H1 (cell line): ENCODE results near the gene TSPAN4. TPM values are rescaled to one million over a fixed set of nuclear protein-coding genes. Genes with fewer than 3 reads are reported as not detected.
A peak's percentile ranks its signal among the peaks of the same experiment; 100 is the strongest.

Source experiments
- CTCF ChIA-PET: fragments of 300-600 bp; sonication (Branson Sonifier 250); formaldehyde crosslinking; loops from one replicate; lab custom pipeline; 2021; ENCODE audit not compliant: partially characterized antibody; lab: Charles Lee
- POLR2A ChIA-PET: fragments of 300-600 bp; sonication (Branson Sonifier 250); formaldehyde crosslinking; loops from one replicate; lab custom pipeline; 2021; ENCODE audit warnings: inconsistent platforms; ENCODE audit not compliant: partially characterized antibody; lab: Charles Lee
- DNase-seq, 2 experiments: peaks; one replicate each; pipeline versions ENCODE4 v3.0.0 to v3.0.0-alpha.2; 2010 to 2022; ENCODE audit warnings: low spot score in 2 of 2, low read depth in 1 of 2, mixed read lengths in 1 of 2
- FAIRE-seq: peaks from 2 replicates; lab custom pipeline; 2011; peaks lifted over from hg19 to GRCh38; lab: Jason Lieb, UNC
- H2AFZ ChIP-seq: 2 replicates; pipeline ENCODE4 v1.8.1; 2012; ENCODE audit warnings: low read length, inconsistent platforms
- H2AK5ac ChIP-seq: 2 replicates; pipeline ENCODE4 v1.6.1; 2013; ENCODE audit warnings: low read depth, low read length
- H2BK120ac ChIP-seq: replicated peaks from 2 replicates; pipeline ENCODE3; 2013; ENCODE audit warnings: low read depth, low read length, inconsistent platforms
- H2BK12ac ChIP-seq: 2 replicates; pipeline ENCODE4 v1.6.1; 2013; ENCODE audit warnings: low read depth, low read length
- H2BK15ac ChIP-seq: 2 replicates; pipeline ENCODE4 v1.6.1; 2013; ENCODE audit warnings: low read length
- H2BK20ac ChIP-seq: 2 replicates; pipeline ENCODE4 v1.6.1; 2013; ENCODE audit warnings: low read length
- H2BK5ac ChIP-seq: 2 replicates; pipeline ENCODE4 v1.6.1; 2013; ENCODE audit warnings: low read depth, low read length
- H3K14ac ChIP-seq: 2 replicates; pipeline ENCODE4 v1.6.1; 2013; ENCODE audit warnings: inconsistent platforms; ENCODE audit not compliant: insufficient read length
- H3K18ac ChIP-seq: 2 replicates; pipeline ENCODE4 v1.6.1; 2013; ENCODE audit warnings: low read length; ENCODE audit errors: extremely low read depth
- H3K23ac ChIP-seq: 2 replicates; pipeline ENCODE4 v1.6.1; 2013; ENCODE audit warnings: inconsistent platforms; ENCODE audit not compliant: insufficient read length
- H3K23me2 ChIP-seq: 2 replicates; pipeline ENCODE4 v1.6.1; 2013; ENCODE audit warnings: low read depth, low read length
- H3K27ac ChIP-seq: 2 replicates; pipeline ENCODE4 v1.6.1; 2011; ENCODE audit warnings: low read depth, low read length, inconsistent platforms
- H3K27me3 ChIP-seq, 4 experiments: replicated peaks in 1 of 4; 1 replicate in 1 of 4; 2 replicates in 3 of 4; pipeline versions ENCODE4 v1.6.1 to v1.8.1; 2011 to 2013; ENCODE audit warnings: low read length in 3 of 4, mild to moderate bottlenecking in 3 of 4, inconsistent platforms in 2 of 4, mixed read lengths in 2 of 4, moderate library complexity in 1 of 4; ENCODE audit not compliant: control insufficient read depth in 3 of 4, insufficient read depth in 3 of 4; ENCODE audit errors: extremely low read depth in 1 of 4
- H3K36me3 ChIP-seq, 4 experiments: 2 replicates each; pipeline versions ENCODE4 v1.6.1 to v1.8.1; 2011 to 2013; ENCODE audit warnings: mild to moderate bottlenecking in 4 of 4, low read length in 3 of 4, moderate library complexity in 2 of 4, control low read depth in 1 of 4, inconsistent platforms in 1 of 4; ENCODE audit not compliant: insufficient read depth in 4 of 4, control insufficient read depth in 2 of 4
- H3K4ac ChIP-seq: replicated peaks from 2 replicates; pipeline ENCODE3; 2013; ENCODE audit warnings: low read length, low read depth, mixed read lengths, inconsistent platforms; ENCODE audit not compliant: insufficient read length
- H3K4me1 ChIP-seq, 4 experiments: replicated peaks in 1 of 4; 1 replicate in 1 of 4; 2 replicates in 3 of 4; pipeline versions ENCODE4 v1.6.1 to v1.8.1; 2011 to 2013; ENCODE audit warnings: low read length in 3 of 4, inconsistent platforms in 2 of 4, mixed read lengths in 1 of 4; ENCODE audit not compliant: insufficient read depth in 4 of 4, control insufficient read depth in 3 of 4
- H3K4me2 ChIP-seq, 2 experiments: 2 replicates each; pipeline versions ENCODE4 v1.6.1 to v1.8.1; 2011 to 2013; ENCODE audit warnings: low read depth in 2 of 2, low read length in 2 of 2, control low read depth in 1 of 2, inconsistent platforms in 1 of 2, mild to moderate bottlenecking in 1 of 2; ENCODE audit not compliant: insufficient read depth in 1 of 2
- H3K4me3 ChIP-seq, 4 experiments: fragments of 200-600, 300-600 bp in 1 of 4; sonication (generic), shearing (Covaris generic), sonication (Bioruptor Twin) in 1 of 4; 2 replicates each; pipeline versions ENCODE4 v1.5.1 to v1.8.1; 2011 to 2016; ENCODE audit warnings: low read length in 4 of 4, low read depth in 3 of 4, control low read depth in 2 of 4, inconsistent platforms in 2 of 4, mild to moderate bottlenecking in 2 of 4, mixed read lengths in 1 of 4, moderate library complexity in 1 of 4; ENCODE audit not compliant: insufficient read depth in 2 of 4; ENCODE audit errors: extremely low read depth in 1 of 4
- H3K56ac ChIP-seq: replicated peaks from 2 replicates; pipeline ENCODE3; 2013; ENCODE audit warnings: low read depth, mild to moderate bottlenecking, mixed read lengths, low read length, inconsistent platforms; ENCODE audit not compliant: insufficient read length
- H3K79me1 ChIP-seq: 2 replicates; pipeline ENCODE4 v1.6.1; 2013; ENCODE audit warnings: low read depth, low read length, control low read depth
- H3K79me2 ChIP-seq, 2 experiments: 2 replicates each; pipeline versions ENCODE4 v1.6.1 to v1.8.1; 2012 to 2013; ENCODE audit warnings: low read length in 2 of 2, mild to moderate bottlenecking in 2 of 2, inconsistent platforms in 1 of 2; ENCODE audit not compliant: insufficient read depth in 2 of 2, control insufficient read depth in 1 of 2
- H3K9ac ChIP-seq, 4 experiments: replicated peaks in 1 of 4; 1 replicate in 1 of 4; 2 replicates in 3 of 4; pipeline versions ENCODE4 v1.6.1 to v1.8.1; 2011 to 2013; ENCODE audit warnings: low read depth in 3 of 4, low read length in 3 of 4, control low read depth in 2 of 4, mild to moderate bottlenecking in 2 of 4, moderate library complexity in 2 of 4, inconsistent platforms in 1 of 4; ENCODE audit errors: extremely low read depth in 1 of 4
- H3K9me3 ChIP-seq, 2 experiments: 2 replicates each; pipeline versions ENCODE4 v1.6.1 to v1.8.1; 2012 to 2013; ENCODE audit warnings: mild to moderate bottlenecking in 2 of 2, moderate library complexity in 2 of 2, control low read depth in 1 of 2, inconsistent platforms in 1 of 2, low read depth in 1 of 2, low read length in 1 of 2, mixed read lengths in 1 of 2; ENCODE audit not compliant: insufficient read depth in 2 of 2
- H4K20me1 ChIP-seq, 2 experiments: replicated peaks in 1 of 2; 2 replicates each; pipeline versions ENCODE3 to v1.8.1; 2011 to 2013; ENCODE audit warnings: inconsistent platforms in 2 of 2, low read length in 2 of 2, mild to moderate bottlenecking in 1 of 2; ENCODE audit not compliant: insufficient read depth in 2 of 2, control insufficient read depth in 1 of 2
- H4K5ac ChIP-seq: 2 replicates; pipeline ENCODE4 v1.6.1; 2013; ENCODE audit warnings: low read length, low read depth, mixed read lengths, inconsistent platforms; ENCODE audit not compliant: insufficient read length
- H4K8ac ChIP-seq: 2 replicates; pipeline ENCODE4 v1.8.0; 2013; ENCODE audit warnings: mild to moderate bottlenecking, moderate library complexity, low read length, inconsistent platforms; ENCODE audit not compliant: insufficient read depth; ENCODE audit errors: extremely low read depth
- H4K91ac ChIP-seq: replicated peaks from 2 replicates; pipeline ENCODE3; 2013; ENCODE audit warnings: low read length, mixed read lengths, inconsistent platforms; ENCODE audit not compliant: insufficient read length
- GABPA ChIP-seq: IDR thresholded peaks from 2 replicates; pipeline ENCODE4 v1.6.1; 2011; ENCODE audit warnings: mild to moderate bottlenecking, low read length, moderate library complexity, borderline replicate concordance; ENCODE audit not compliant: insufficient read depth
- POLR2A ChIP-seq, 2 experiments: IDR thresholded peaks; 1 replicate in 1 of 2; 2 replicates in 1 of 2; pipeline ENCODE4 v1.6.1; 2011; ENCODE audit warnings: low read depth in 2 of 2, low read length in 2 of 2, mild to moderate bottlenecking in 2 of 2; ENCODE audit errors: control extremely low read depth in 1 of 2
- POLR2AphosphoS5 ChIP-seq: IDR thresholded peaks from 2 replicates; pipeline ENCODE4 v1.6.1; 2011; ENCODE audit warnings: low read depth, low read length
- SAP30 ChIP-seq: fragments of 300-600 bp; sonication (generic); IDR thresholded peaks from 2 replicates; pipeline ENCODE4 v1.7.1; 2012; ENCODE audit warnings: low read length, moderate library complexity, mild to moderate bottlenecking, inconsistent platforms; ENCODE audit not compliant: insufficient read depth, insufficient replicate concordance
- SP1 ChIP-seq: IDR thresholded peaks from 2 replicates; pipeline ENCODE4 v1.6.1; 2011; ENCODE audit warnings: low read depth, low read length
- TAF1 ChIP-seq: IDR thresholded peaks from 2 replicates; pipeline ENCODE4 v1.6.1; 2011; ENCODE audit warnings: mild to moderate bottlenecking, low read depth, low read length
- WGBS, 2 experiments: shearing (Covaris generic) in 1 of 2; methylation state at CpG; one replicate each; pipeline versions ENCODE4 v1.1.6 to v1.1.7; 2013 to 2015; ENCODE audit warnings: low lambda C conversion rate in 2 of 2, mixed read lengths in 2 of 2, inconsistent platforms in 1 of 2, low coverage in 1 of 2, missing lambda C conversion rate in 1 of 2; ENCODE audit not compliant: insufficient replicate concordance in 2 of 2, insufficient coverage in 1 of 2, insufficient read length in 1 of 2; ENCODE audit errors: extremely low coverage in 1 of 2, missing lambda C conversion rate in 1 of 2; 5-methylcytosine and 5-hydroxymethylcytosine counted together
- polyA plus RNA-seq, 7 experiments: library from polyadenylated mRNA; depleted of rRNA in 3 of 7; stranded (reverse) in 5 of 7; unstranded in 2 of 7; fragments of >200 nt in 5 of 7; fragments of 200-250 nt in 2 of 7; gene quantifications; 1 replicate in 5 of 7; 2 replicates in 1 of 7; 4 replicates in 1 of 7; pipeline versions ENCODE4 v1.2.1 to v1.2.3, GENCODE V29; 2011 to 2013; ENCODE audit warnings: missing spikeins in 2 of 7, mixed read lengths in 2 of 7
- total RNA-seq: library from RNA; stranded (reverse); fragmentation: NEBNext Ultra II Directional; extraction: Animal tissue kit (Norgen Biotek cat#: 25700); gene quantifications from 2 replicates; pipeline ENCODE4 v1.2.1, GENCODE V29; 2021

TSPAN4 gene
- total and polyA plus RNA-seq, 2 of the 8 experiments (the other 6 are each of a cell fraction or from before 2014, with no cell fraction given), result 74.1 to 145 TPM

DNA sequence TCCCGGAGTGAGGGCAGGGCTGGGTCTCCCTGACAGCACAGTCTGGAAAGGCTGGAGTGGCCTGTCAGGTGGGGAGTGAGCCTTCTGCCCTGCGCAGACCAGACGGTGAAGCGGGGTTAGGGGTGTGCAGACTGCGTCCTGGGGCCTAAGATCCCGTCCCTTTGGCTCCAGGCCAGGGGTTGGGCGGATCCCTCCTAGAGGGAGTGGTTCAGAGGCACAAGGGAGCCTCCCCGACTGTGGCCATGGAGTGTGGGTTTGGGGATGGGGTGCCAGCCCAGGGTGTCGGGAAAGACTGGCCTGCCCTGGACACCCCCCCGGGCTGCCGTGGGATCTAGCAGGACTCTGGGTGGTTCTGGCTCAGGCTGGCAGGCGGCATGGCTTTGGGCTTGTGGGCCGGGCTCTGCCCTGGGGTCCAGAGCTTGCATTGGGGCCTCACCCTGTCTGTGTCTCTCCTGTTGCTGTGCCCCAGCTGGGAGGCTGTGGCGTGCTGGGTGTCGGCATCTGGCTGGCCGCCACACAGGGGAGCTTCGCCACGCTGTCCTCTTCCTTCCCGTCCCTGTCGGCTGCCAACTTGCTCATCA lies 19.5 kb downstream of the TSPAN4 start:
- Histone ChIP-seq H3K27ac (no peak overlapping the region), H2BK15ac (no peak overlapping the region), H4K5ac (no peak overlapping the region), H2BK12ac (no peak overlapping the region), H3K9ac (no peak overlapping the region; a peak in 1 of 7 replicates), H3K4me3 (no peak overlapping the region), H3K23me2 (no peaks in the 10 kb centered on the region), H3K18ac (no peak overlapping the region), H3K4ac (no peak overlapping the region), H3K79me1 (peaks cover 3% of the 10 kb centered on the region), H3K36me3 (peaks cover 0 to 4% (median 0%) of the 10 kb centered on the region in 4 experiments; a peak in 3 of 8 replicates), H3K4me2 (0 out of 4 replicates have a peak overlapping the region, but pooled peaks have one; percentile 11 to 24), H3K79me2 (no peaks in the 10 kb centered on the region), H2AFZ (no peak overlapping the region), H3K27me3 (peaks cover 0 to 2% (median 0%) of the 10 kb centered on the region in 4 experiments; a peak in 1 of 7 replicates), H2AK5ac (no peak overlapping the region), H4K91ac (no peak overlapping the region), H3K4me1 (peaks cover 0 to 31% (median 23%) of the 10 kb centered on the region in 4 experiments; a peak in 6 of 7 replicates), H2BK20ac (no peak overlapping the region), H2BK5ac (no peak overlapping the region; the same call in 1 of the 2 replicates), H2BK120ac (no peak overlapping the region), H4K8ac (no peak overlapping the region; the same call in 1 of the 2 replicates), H3K56ac (no peak overlapping the region), H3K14ac (no peak overlapping the region), H3K23ac (no peak overlapping the region), H4K20me1 (peaks cover 10 to 47% of the 10 kb centered on the region in 2 experiments), H3K9me3 (no peaks in the 10 kb centered on the region)
- FAIRE-seq, result no peak
- WGBS, 2 experiments, result 80% methylated on average over 15 of the region's 20 CpGs; no CpG with 5 or more reads in 1 of the 2 experiments
- no peak for TF ChIP-seq SAP30
- TF ChIP-seq SP1, result peak; percentile 82; the same call in 1 of the 2 replicates
- peak; percentile 55 for TF ChIP-seq POLR2AphosphoS5
- TF ChIP-seq TAF1, result no peak
- peak; percentile 40; the same call in 1 of the 2 replicates for TF ChIP-seq GABPA
- peak in 1 of 2 experiments; percentile 64; a peak in 2 of 3 replicates for TF ChIP-seq POLR2A (IDR thresholded peaks at IDR 0.05; ENCODE audit: control extremely low read depth in 1 of 2, low read depth in 2 of 2, low read length in 2 of 2)
- POLR2A ChIA-PET, result interaction anchor here (1.2 to 13.8 kb wide), 5 partner anchors 9 to 43 kb away, joined by 4 to 234 read pairs (median 10); partner anchors contain the start of genes CD151, POLR2L and TSPAN4
- CTCF ChIA-PET, result interaction anchor here (1.6 to 10.5 kb wide), 5 partner anchors 11 to 193 kb away, joined by 4 to 74 read pairs (median 8); partner anchors contain the start of gene TSPAN4
- peak in 1 of 2 experiments; percentile 68 for DNase-seq
